Activated CD8-positive, alpha-beta memory T cell treated with anti-CD3 and anti-CD28 coated beads for 4 hours (primary cell): ENCODE measurements around the gene PAGR1.
A peak's percentile ranks its signal among the peaks of the same experiment; 100 is the strongest.
"Not testable (repeated sequence)": the region's sequence is repeated elsewhere in the genome, so short reads cannot be mapped to it uniquely, and the experiment has no call there.

ENCODE experiments used
- DNase-seq, 2 donors: peaks; one replicate each; pipeline ENCODE4 v3.0.0-alpha.2; 2020; ENCODE audit warnings: low read depth in 2 of 2

The PAGR1 gene

GRCh38 chr16:29862884-29863668 lies 47.1 kb downstream of the PAGR1 start, which contains the start of gene CDIPT:
CDIPT (minus strand) TSS chr16:29863226; CDS start chr16:29862857, 369 bp downstream.
- DNase-seq, result peak; percentile 83 to 90

- DNase-seq, result no peak
These were observed 47.7 kb downstream of the PAGR1 start for GRCh38 chr16:29863669-29863984.

GRCh38 chr16:29864205-29864604 lies 48.3 kb downstream of the PAGR1 start:
- no peak for DNase-seq

- no peak for DNase-seq
These were observed 52.6 kb downstream of the PAGR1 start for GRCh38 chr16:29868396-29869009.

GRCh38 chr16:29869067-29869466 lies 53.1 kb downstream of the PAGR1 start:
- not testable (repeated sequence) for DNase-seq
